MM.1S (cell line): ENCODE results near the gene STYX.

ENCODE experiments used
- EZH2 ChIP-seq: fragments of 300-600 bp; sonication (generic); optimal IDR thresholded peaks from 2 replicates; pipeline ENCODE3; 2017; ENCODE audit warnings: low read depth, mild to moderate bottlenecking, antibody characterized with exemption, low read length, mixed read lengths
- EZH2phosphoT487 ChIP-seq: fragments of 300-600 bp; sonication (generic); IDR thresholded peaks from 2 replicates; pipeline ENCODE4 v1.6.1; 2018; ENCODE audit warnings: antibody characterized with exemption, low read length
- TF ChIP-seq, protein P1 (sequence below): fragments of 300-600 bp; sonication (generic); IDR thresholded peaks from 2 replicates; pipeline ENCODE4 v1.5.1; 2016; ENCODE audit warnings: antibody characterized with exemption, low read length, mixed read lengths

DNA sequence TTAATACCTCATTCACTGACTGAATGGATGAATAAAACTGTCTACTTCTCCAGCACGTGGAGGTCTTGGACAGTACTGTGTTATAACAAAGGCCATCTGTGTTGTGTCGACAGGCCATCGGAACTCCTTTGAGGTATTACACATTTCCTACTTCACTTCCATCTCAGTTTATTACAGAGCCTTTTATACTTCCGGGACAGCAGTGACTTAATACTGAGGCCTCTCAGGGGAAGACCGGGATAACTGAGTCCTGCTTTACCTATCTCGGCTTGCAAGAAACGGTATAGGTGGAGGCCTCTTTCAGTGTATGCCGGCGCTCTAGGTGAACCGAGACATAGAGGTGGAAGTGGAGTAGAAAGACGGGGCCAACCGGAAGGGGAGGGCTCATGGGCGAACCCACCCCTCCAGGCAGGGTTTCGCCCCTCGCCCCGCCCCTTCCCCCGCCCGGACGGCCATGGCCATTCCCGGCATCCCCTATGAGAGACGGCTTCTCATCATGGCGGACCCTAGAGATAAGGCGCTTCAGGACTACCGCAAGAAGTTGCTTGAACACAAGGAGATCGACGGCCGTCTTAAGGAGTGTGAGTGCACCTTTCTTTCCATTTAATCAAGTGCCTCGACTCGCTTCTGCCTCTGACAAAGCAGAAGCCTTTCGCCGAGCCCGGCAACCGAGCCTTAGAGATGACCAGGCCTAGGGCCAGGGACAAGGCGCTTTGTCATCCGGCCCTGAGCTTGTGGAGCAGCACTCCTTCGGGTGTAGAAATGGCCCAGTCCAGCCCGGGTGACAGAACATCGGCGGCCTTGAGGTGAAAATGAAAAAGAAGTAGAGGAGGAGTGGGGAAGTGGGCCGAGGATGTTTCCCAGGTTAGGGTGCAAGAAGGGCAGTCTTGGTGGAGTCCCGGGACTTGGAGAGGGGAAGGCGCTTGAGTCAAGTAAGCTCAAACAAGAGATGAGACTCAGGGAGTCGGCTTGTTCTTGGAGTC lies 23.0 kb upstream of the STYX start, which contains the start of gene PSMC6:
- TF ChIP-seq EZH2phosphoT487: no peak
- TF ChIP-seq, protein P1, sequence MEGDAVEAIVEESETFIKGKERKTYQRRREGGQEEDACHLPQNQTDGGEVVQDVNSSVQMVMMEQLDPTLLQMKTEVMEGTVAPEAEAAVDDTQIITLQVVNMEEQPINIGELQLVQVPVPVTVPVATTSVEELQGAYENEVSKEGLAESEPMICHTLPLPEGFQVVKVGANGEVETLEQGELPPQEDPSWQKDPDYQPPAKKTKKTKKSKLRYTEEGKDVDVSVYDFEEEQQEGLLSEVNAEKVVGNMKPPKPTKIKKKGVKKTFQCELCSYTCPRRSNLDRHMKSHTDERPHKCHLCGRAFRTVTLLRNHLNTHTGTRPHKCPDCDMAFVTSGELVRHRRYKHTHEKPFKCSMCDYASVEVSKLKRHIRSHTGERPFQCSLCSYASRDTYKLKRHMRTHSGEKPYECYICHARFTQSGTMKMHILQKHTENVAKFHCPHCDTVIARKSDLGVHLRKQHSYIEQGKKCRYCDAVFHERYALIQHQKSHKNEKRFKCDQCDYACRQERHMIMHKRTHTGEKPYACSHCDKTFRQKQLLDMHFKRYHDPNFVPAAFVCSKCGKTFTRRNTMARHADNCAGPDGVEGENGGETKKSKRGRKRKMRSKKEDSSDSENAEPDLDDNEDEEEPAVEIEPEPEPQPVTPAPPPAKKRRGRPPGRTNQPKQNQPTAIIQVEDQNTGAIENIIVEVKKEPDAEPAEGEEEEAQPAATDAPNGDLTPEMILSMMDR: no peak
- TF ChIP-seq EZH2: no peak
